ENCODE data around the gene KRT72.

DNA sequence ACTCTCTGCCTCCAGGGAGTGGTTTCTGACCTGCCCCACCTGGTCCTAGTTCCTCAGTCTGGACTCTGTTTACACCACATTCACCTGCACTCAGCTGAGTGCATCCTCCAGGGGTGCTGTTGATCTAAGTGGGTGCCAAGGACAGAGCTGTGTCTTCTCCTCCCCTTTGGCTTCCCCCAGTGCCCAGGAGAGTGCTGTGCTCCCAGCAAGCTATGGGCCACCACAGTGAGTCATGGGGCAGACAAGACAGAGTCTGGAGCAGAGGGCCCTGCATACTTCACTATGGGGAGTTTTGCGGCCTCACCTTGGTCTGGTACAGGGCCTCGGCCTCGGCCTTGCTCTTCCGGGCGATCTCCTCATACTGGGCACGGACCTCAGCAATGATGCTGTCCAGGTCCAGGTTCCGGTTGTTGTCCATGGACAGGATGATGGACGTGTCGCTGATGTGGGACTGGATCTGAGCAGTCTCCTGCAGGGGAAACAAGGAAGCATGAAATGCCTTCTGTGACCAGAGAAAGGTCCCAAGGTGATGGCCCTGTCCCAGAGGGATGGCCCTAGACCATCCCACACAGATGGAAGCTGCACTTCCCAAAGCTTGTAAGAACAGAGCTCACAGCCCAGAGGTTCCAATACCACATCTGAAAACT, 12.2 kb upstream of the KRT72 start:
- no peak for TF ChIP-seq TAF1 (IDR thresholded peaks at IDR 0.05; ENCODE audit: low read depth, low read length)
- no peak for TF ChIP-seq POLR2A (IDR thresholded peaks at IDR 0.05; ENCODE audit: low read depth, low read length)
- TF ChIP-seq POLR2AphosphoS5 (IDR thresholded peaks at IDR 0.05; ENCODE audit: low read depth, low read length): no peak
- TF ChIP-seq PAX5 (IDR thresholded peaks at IDR 0.05; ENCODE audit: insufficient read depth, low read length, severe bottlenecking): no peak

All from GM12891 (cell line).